HEK293 (cell line): ENCODE results near the gene MARVELD1.

Experiments used
- CTCF ChIP-seq: fragments of 450-650 bp; formaldehyde crosslinking; IDR thresholded peaks from 2 replicates; pipeline ENCODE4 v1.5.1; 2016; ENCODE audit warnings: missing biosample characterization, missing genetic modification characterization
- REST ChIP-seq: fragments of 450-650 bp; formaldehyde crosslinking; IDR thresholded peaks from 2 replicates; pipeline ENCODE4 v1.5.1; 2016; ENCODE audit warnings: missing biosample characterization, missing genetic modification characterization
- SETDB1 ChIP-seq: IDR thresholded peaks from one replicate; pipeline ENCODE4 v1.6.1; 2017; ENCODE audit warnings: mild to moderate bottlenecking, low read length, moderate library complexity, mixed read lengths; ENCODE audit not compliant: insufficient read length
- ZBTB1 ChIP-seq: fragments of 450-650 bp; formaldehyde crosslinking; IDR thresholded peaks from 2 replicates; pipeline ENCODE4 v1.5.1; 2016; ENCODE audit warnings: missing biosample characterization, missing genetic modification characterization
- ZFP3 ChIP-seq: fragments of 450-650 bp; formaldehyde crosslinking; IDR thresholded peaks from 2 replicates; pipeline ENCODE4 v1.5.1; 2016; ENCODE audit warnings: low read depth, missing biosample characterization, missing genetic modification characterization
- ZNF157 ChIP-seq: fragments of 450-650 bp; formaldehyde crosslinking; IDR thresholded peaks from 2 replicates; pipeline ENCODE4 v1.5.1; 2016; ENCODE audit warnings: missing biosample characterization, missing genetic modification characterization
- ZNF169 ChIP-seq: fragments of 450-650 bp; formaldehyde crosslinking; IDR thresholded peaks from 2 replicates; pipeline ENCODE4 v1.5.1; 2016; ENCODE audit warnings: missing biosample characterization, missing genetic modification characterization
- ZNF274 ChIP-seq, 2 experiments: fragments of 200-500 bp in 1 of 2; fragments of 450-650 bp in 1 of 2; sonication (Bioruptor generic) in 1 of 2; formaldehyde crosslinking in 1 of 2; IDR thresholded peaks; 2 replicates each; pipeline versions ENCODE4 v1.5.1 to v1.6.1; 2014 to 2016; ENCODE audit warnings: borderline replicate concordance in 1 of 2, inconsistent platforms in 1 of 2, low read length in 1 of 2, missing biosample characterization in 1 of 2, missing genetic modification characterization in 1 of 2
- ZNF398 ChIP-seq: fragments of 450-650 bp; formaldehyde crosslinking; IDR thresholded peaks from 2 replicates; pipeline ENCODE4 v1.5.1; 2017; ENCODE audit warnings: missing biosample characterization, missing genetic modification characterization
- ZNF510 ChIP-seq: fragments of 450-650 bp; formaldehyde crosslinking; IDR thresholded peaks from 2 replicates; pipeline ENCODE4 v1.5.1; 2018; ENCODE audit warnings: mild to moderate bottlenecking, missing genetic modification characterization, missing biosample characterization; ENCODE audit not compliant: insufficient replicate concordance
- ZNF624 ChIP-seq: fragments of 450-650 bp; formaldehyde crosslinking; IDR thresholded peaks from 2 replicates; pipeline ENCODE4 v1.5.1; 2017; ENCODE audit warnings: missing biosample characterization, missing genetic modification characterization
- ZNF837 ChIP-seq: fragments of 450-650 bp; formaldehyde crosslinking; IDR thresholded peaks from 2 replicates; pipeline ENCODE4 v1.5.1; 2016; ENCODE audit warnings: missing biosample characterization, missing genetic modification characterization
- ZSCAN30 ChIP-seq: fragments of 450-650 bp; IDR thresholded peaks from 2 replicates; pipeline ENCODE4 v1.5.1; 2018; ENCODE audit warnings: missing biosample characterization, mild to moderate bottlenecking, missing genetic modification characterization, moderate library complexity

- TF ChIP-seq ZNF169 (tag by site-specific recombination) (no peak), ZBTB1 (tag by site-specific recombination) (no peak), ZNF510 (tag by site-specific recombination) (no peak), CTCF (tag by site-specific recombination) (no peak), ZNF157 (tag by site-specific recombination) (no peak), ZNF398 (tag by site-specific recombination) (no peak), REST (no peak), ZNF274 (IDR thresholded peaks at IDR 0.05; ENCODE audit: low read length) (no peak), ZNF274 (tag by site-specific recombination; IDR thresholded peaks at IDR 0.05; ENCODE audit: borderline replicate concordance) (no peak), ZSCAN30 (tag by site-specific recombination) (no peak), ZNF624 (tag by site-specific recombination) (no peak), SETDB1 (no peak), ZNF837 (tag by site-specific recombination) (no peak), ZFP3 (tag by site-specific recombination) (no peak)
Observed at GRCh38 chr10:97717627-97718026, 4.1 kb downstream of the MARVELD1 start.
